Tibial artery (tissue), 4 donors: ENCODE data around the gene TTLL5.

Experiments used
- DNase-seq, 2 donors: peaks; one replicate each; pipeline ENCODE4 v3.0.0-alpha.2; 2019
- H3K27ac ChIP-seq, 2 donors: fragments of 200-600 bp; sonication (generic) in 1 of 2; 1 replicate in 1 of 2; 2 replicates in 1 of 2; pipeline ENCODE4 v1.5.1; 2018 to 2019; ENCODE audit warnings: mild to moderate bottlenecking in 1 of 2
- H3K27me3 ChIP-seq, 2 donors: fragments of 200-600 bp; sonication (generic) in 1 of 2; one replicate each; pipeline versions ENCODE4 v1.5.1 to v1.6.0; 2016 to 2019
- H3K36me3 ChIP-seq, 3 donors: fragments of 200-600 bp; sonication (generic) in 2 of 3; one replicate each; pipeline ENCODE4 v1.5.1; 2016 to 2019; ENCODE audit warnings: mild to moderate bottlenecking in 2 of 3
- H3K4me1 ChIP-seq, 4 donors: fragments of 200-600 bp; sonication (generic) in 2 of 4; 1 replicate in 3 of 4; 2 replicates in 1 of 4; pipeline ENCODE4 v1.5.1; 2016 to 2019
- H3K4me3 ChIP-seq, 2 donors: fragments of 200-600 bp; sonication (generic) in 1 of 2; 1 replicate in 1 of 2; 2 replicates in 1 of 2; pipeline ENCODE4 v1.5.1; 2018 to 2019; ENCODE audit warnings: mild to moderate bottlenecking in 2 of 2
- H3K9me3 ChIP-seq, 3 donors: fragments of 200-600 bp; sonication (generic) in 1 of 3; one replicate each; pipeline ENCODE4 v1.5.1; 2016 to 2019
- intact Hi-C: fragments of 100-400 bp; cut with DNase I; formaldehyde crosslinking; loops from one replicate; pipeline ENCODE4 v1.15.0; 2023; ENCODE audit warnings: low total_unique reads
- TF ChIP-seq, protein P1 (sequence below), 2 experiments: fragments of 200-600 bp in 1 of 2; fragments of 450-650 bp in 1 of 2; IDR thresholded peaks; one replicate each; pipeline ENCODE4 v1.5.1; 2017 to 2019; ENCODE audit warnings: antibody characterized with exemption in 2 of 2, mild to moderate bottlenecking in 1 of 2, moderate library complexity in 1 of 2

Gene TTLL5

GRCh38 chr14:75854111-75854799 lies 193.2 kb downstream of the TTLL5 start:
- intact Hi-C loops = no loop called here

DNA sequence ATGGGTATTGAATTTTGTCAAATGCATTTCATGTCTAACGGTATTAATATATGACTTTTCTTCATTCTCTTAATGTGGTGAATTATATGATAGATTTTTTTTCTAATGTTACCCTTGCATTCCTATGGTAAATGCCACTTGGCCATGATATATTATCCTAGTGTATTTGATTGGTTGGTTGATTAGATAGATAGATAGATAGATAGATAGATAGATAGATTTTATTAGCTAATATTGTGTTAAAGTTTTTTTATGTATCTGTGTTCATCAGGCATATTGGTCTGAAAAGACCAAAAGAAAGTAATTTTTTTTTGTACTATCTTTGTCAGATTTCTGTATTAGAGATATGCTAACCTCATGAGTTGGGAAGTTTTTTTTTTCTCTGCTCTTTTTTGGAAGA lies 196.2 kb downstream of the TTLL5 start:
- H3K36me3 ChIP-seq = peaks cover 0 to 11% (median 0%) of the 10 kb centered on the region in 3 donors
- no peak for DNase-seq
- no peaks in the 10 kb centered on the region for H3K9me3 ChIP-seq
- intact Hi-C loops = no loop called here
- peaks cover 0 to 12% (median 6%) of the 10 kb centered on the region in 4 donors for H3K4me1 ChIP-seq
- TF ChIP-seq, protein P1, sequence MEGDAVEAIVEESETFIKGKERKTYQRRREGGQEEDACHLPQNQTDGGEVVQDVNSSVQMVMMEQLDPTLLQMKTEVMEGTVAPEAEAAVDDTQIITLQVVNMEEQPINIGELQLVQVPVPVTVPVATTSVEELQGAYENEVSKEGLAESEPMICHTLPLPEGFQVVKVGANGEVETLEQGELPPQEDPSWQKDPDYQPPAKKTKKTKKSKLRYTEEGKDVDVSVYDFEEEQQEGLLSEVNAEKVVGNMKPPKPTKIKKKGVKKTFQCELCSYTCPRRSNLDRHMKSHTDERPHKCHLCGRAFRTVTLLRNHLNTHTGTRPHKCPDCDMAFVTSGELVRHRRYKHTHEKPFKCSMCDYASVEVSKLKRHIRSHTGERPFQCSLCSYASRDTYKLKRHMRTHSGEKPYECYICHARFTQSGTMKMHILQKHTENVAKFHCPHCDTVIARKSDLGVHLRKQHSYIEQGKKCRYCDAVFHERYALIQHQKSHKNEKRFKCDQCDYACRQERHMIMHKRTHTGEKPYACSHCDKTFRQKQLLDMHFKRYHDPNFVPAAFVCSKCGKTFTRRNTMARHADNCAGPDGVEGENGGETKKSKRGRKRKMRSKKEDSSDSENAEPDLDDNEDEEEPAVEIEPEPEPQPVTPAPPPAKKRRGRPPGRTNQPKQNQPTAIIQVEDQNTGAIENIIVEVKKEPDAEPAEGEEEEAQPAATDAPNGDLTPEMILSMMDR (IDR thresholded peaks at IDR 0.05) = no peak
- H3K4me3 ChIP-seq = no peak overlapping the region
- H3K27me3 ChIP-seq = no peaks in the 10 kb centered on the region
- no peak overlapping the region for H3K27ac ChIP-seq

More at GRCh38 chr14:75854111-75854799, 193.2 kb downstream of the TTLL5 start:
- Histone ChIP-seq H3K27ac (no peak overlapping the region), H3K4me3 (no peak overlapping the region), H3K36me3 (peaks cover 0 to 11% (median 0%) of the 10 kb centered on the region in 3 donors), H3K27me3 (no peaks in the 10 kb centered on the region), H3K4me1 (no peaks in the 10 kb centered on the region), H3K9me3 (no peaks in the 10 kb centered on the region)
- no peak for DNase-seq
- TF ChIP-seq, protein P1 (IDR thresholded peaks at IDR 0.05) = no peak

GRCh38 chr14:75858362-75858761 lies 197.3 kb downstream of the TTLL5 start:
- Histone ChIP-seq H3K27ac (no peak overlapping the region), H3K4me3 (no peak overlapping the region), H3K4me1 (peaks cover 0 to 12% (median 6%) of the 10 kb centered on the region in 4 donors), H3K9me3 (no peaks in the 10 kb centered on the region), H3K27me3 (no peaks in the 10 kb centered on the region), H3K36me3 (peaks cover 0 to 11% (median 0%) of the 10 kb centered on the region in 3 donors)
- DNase-seq = no peak
- intact Hi-C loops = no loop called here
- TF ChIP-seq, protein P1 (IDR thresholded peaks at IDR 0.05) = no peak

- DNase-seq = no peak
- peaks cover 0 to 11% (median 0%) of the 10 kb centered on the region in 3 donors for H3K36me3 ChIP-seq
- H3K9me3 ChIP-seq = no peaks in the 10 kb centered on the region
- intact Hi-C loops = no loop called here
- H3K27ac ChIP-seq = no peak overlapping the region
- no peaks in the 10 kb centered on the region for H3K27me3 ChIP-seq
- H3K4me1 ChIP-seq = peaks cover 0 to 12% (median 6%) of the 10 kb centered on the region in 4 donors
- TF ChIP-seq, protein P1 (IDR thresholded peaks at IDR 0.05) = no peak
- H3K4me3 ChIP-seq = no peak overlapping the region
Measured at GRCh38 chr14:75859746-75860145, 198.7 kb downstream of the TTLL5 start.

- intact Hi-C loops = no loop called here
- Histone ChIP-seq H3K36me3 (peaks cover 0 to 6% (median 0%) of the 10 kb centered on the region in 3 donors), H3K27me3 (no peaks in the 10 kb centered on the region), H3K4me1 (peaks cover 0 to 12% (median 6%) of the 10 kb centered on the region in 4 donors), H3K9me3 (no peaks in the 10 kb centered on the region), H3K4me3 (no peak overlapping the region), H3K27ac (no peak overlapping the region)
- TF ChIP-seq, protein P1 (IDR thresholded peaks at IDR 0.05) = no peak
- no peak for DNase-seq
Measured at GRCh38 chr14:75860561-75861160, 199.6 kb downstream of the TTLL5 start.
